Measurements from ENCODE around the gene PRKN. TPM values are rescaled to one million over a fixed set of nuclear protein-coding genes. Genes with fewer than 3 reads are reported as not detected.
"Not testable (repeated sequence)": the region's sequence is repeated elsewhere in the genome, so short reads cannot be mapped to it uniquely, and the experiment has no call there.

The PRKN gene
- total RNA-seq, 1 donor from 2014 or later = 5.7 TPM

DNA sequence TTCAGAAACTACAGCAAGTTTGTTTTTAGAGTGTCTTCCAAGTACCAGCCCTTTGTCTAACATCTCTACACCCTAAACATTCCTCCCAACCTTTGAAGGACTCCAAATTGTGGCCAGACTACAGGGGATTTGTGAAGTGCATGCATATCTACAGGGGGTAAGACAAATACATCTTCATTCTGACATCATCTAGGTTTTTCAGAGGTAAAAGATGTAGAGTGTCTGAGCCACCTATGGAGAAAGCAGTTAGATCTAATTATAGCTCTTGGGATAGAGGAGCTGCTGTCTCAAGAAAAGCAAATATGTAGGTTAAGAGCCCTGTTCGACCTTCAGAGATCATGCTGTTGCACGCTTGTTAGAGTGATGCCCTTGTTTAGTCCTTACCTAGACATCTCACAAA, 836.0 kb downstream of the PRKN start:
- Mint-ChIP-seq H3K27ac (ENCODE audit: unreplicated experiment) (no peak overlapping the region), H3K9me3 (ENCODE audit: low read depth) (no peaks in the 10 kb centered on the region), H3K4me3 (ENCODE audit: unreplicated experiment) (no peak overlapping the region), H3K27me3 (ENCODE audit: low read depth) (no peaks in the 10 kb centered on the region), H3K36me3 (ENCODE audit: low read depth) (no peaks in the 10 kb centered on the region), H3K4me1 (ENCODE audit: low read depth) (peaks cover 18% of the 10 kb centered on the region)
- no peak for DNase-seq (ENCODE audit: low spot score)
- no peak for TF ChIP-seq CTCF (IDR thresholded peaks at IDR 0.05)

GRCh38 chr6:161890832-161891297, 836.7 kb downstream of the PRKN start:
- DNase-seq (ENCODE audit: low spot score) = no peak
- Mint-ChIP-seq H3K36me3 (ENCODE audit: low read depth) (no peaks in the 10 kb centered on the region), H3K4me1 (ENCODE audit: low read depth) (peaks cover 18% of the 10 kb centered on the region), H3K9me3 (ENCODE audit: low read depth) (no peaks in the 10 kb centered on the region), H3K27me3 (ENCODE audit: low read depth) (no peaks in the 10 kb centered on the region), H3K27ac (ENCODE audit: unreplicated experiment) (no peak overlapping the region), H3K4me3 (ENCODE audit: unreplicated experiment) (no peak overlapping the region)
- no peak for TF ChIP-seq CTCF (IDR thresholded peaks at IDR 0.05)

DNA sequence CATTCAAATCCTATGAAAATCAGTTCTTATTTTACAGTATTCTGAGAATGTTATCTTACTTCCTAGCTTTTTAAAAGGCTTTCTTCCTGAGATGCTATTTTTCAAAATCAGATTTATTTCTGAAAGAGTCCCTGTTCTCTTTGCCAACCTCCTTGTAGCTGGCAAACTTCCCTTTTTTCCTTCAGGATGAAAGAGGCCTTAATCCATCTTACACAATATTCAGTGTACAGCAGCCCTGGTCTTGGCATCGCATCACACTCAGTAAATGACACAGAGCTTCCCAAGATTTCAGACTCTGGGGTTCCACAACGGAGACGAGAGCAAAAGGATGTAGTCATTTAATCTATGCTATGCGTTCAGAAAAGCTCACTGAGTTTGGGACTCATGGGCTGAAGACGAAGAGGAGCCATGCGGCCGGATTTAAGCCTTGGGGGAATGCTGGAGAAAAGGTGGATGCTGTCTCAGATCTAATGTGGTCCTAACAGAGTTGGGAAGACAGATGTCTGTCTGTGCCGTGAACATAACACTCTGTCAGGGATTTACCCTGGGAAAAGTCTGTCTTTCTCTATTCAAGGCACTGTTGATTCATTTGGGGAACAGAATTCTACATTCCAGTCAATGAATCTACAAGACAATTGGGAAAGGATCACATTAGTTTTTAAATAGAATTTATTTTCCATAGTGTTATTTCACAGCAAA, 837.3 kb downstream of the PRKN start:
- Mint-ChIP-seq H3K4me3 (ENCODE audit: unreplicated experiment) (no peak overlapping the region), H3K9me3 (ENCODE audit: low read depth) (no peaks in the 10 kb centered on the region), H3K27me3 (ENCODE audit: low read depth) (no peaks in the 10 kb centered on the region), H3K27ac (ENCODE audit: unreplicated experiment) (no peak overlapping the region), H3K36me3 (ENCODE audit: low read depth) (no peaks in the 10 kb centered on the region), H3K4me1 (ENCODE audit: low read depth) (peaks cover 18% of the 10 kb centered on the region)
- TF ChIP-seq CTCF (IDR thresholded peaks at IDR 0.05) = no peak
- no peak for DNase-seq (ENCODE audit: low spot score)

- Mint-ChIP-seq H3K4me1 (ENCODE audit: low read depth) (peaks cover 16% of the 10 kb centered on the region), H3K4me3 (ENCODE audit: unreplicated experiment) (no peak overlapping the region), H3K27ac (ENCODE audit: unreplicated experiment) (no peak overlapping the region), H3K9me3 (ENCODE audit: low read depth) (no peaks in the 10 kb centered on the region), H3K36me3 (ENCODE audit: low read depth) (no peaks in the 10 kb centered on the region), H3K27me3 (ENCODE audit: low read depth) (no peaks in the 10 kb centered on the region)
- DNase-seq (ENCODE audit: low spot score) = no peak
- no peak for TF ChIP-seq CTCF (IDR thresholded peaks at IDR 0.05)
These were observed 838.2 kb downstream of the PRKN start for GRCh38 chr6:161889324-161889723.

GRCh38 chr6:161886545-161886944, 841.0 kb downstream of the PRKN start:
- DNase-seq (ENCODE audit: low spot score); H3K9me3 Mint-ChIP-seq (ENCODE audit: low read depth); H3K36me3 Mint-ChIP-seq (ENCODE audit: low read depth); H3K4me3 Mint-ChIP-seq (ENCODE audit: unreplicated experiment); H3K27me3 Mint-ChIP-seq (ENCODE audit: low read depth); H3K27ac Mint-ChIP-seq (ENCODE audit: unreplicated experiment): not testable (repeated sequence)
- H3K4me1 Mint-ChIP-seq (ENCODE audit: low read depth) = peaks cover 11% of the 10 kb centered on the region

- H3K36me3 Mint-ChIP-seq (ENCODE audit: low read depth) = no peaks in the 10 kb centered on the region
- TF ChIP-seq CTCF (IDR thresholded peaks at IDR 0.05) = no peak
- H3K9me3 Mint-ChIP-seq (ENCODE audit: low read depth) = no peaks in the 10 kb centered on the region
- H3K27me3 Mint-ChIP-seq (ENCODE audit: low read depth) = no peaks in the 10 kb centered on the region
- no peak overlapping the region for H3K4me3 Mint-ChIP-seq (ENCODE audit: unreplicated experiment)
- H3K4me1 Mint-ChIP-seq (ENCODE audit: low read depth) = no peaks in the 10 kb centered on the region
- DNase-seq (ENCODE audit: low spot score) = no peak
- no peak overlapping the region for H3K27ac Mint-ChIP-seq (ENCODE audit: unreplicated experiment)
These were observed 842.8 kb downstream of the PRKN start for GRCh38 chr6:161884782-161885181.
